GM12878 (cell line): ENCODE measurements around the gene IKZF5. TPM values are rescaled to one million over a fixed set of nuclear protein-coding genes. Genes with fewer than 3 reads are reported as not detected.

Source experiments
- ATAC-seq: fragments of 200-7000 bp; cut with Tn5 transposase; 3 replicates; pipeline ENCODE4 v1.9.1; 2020; ENCODE audit warnings: mild to moderate bottlenecking, moderate library complexity
- BruUV-seq: library from RNA; stranded (reverse); fragments of 400-500 nt; replicated peaks from 2 replicates; lab custom pipeline; 2021; lab: Mats Ljungman, UMichigan
- CTCF ChIA-PET: fragments of 300-600 bp; sonication (Branson Sonifier 250); formaldehyde crosslinking; extraction: SDS; loops from one replicate; lab custom pipeline; 2021; ENCODE audit warnings: inconsistent platforms; lab: Yijun Ruan, JAX
- POLR2A ChIA-PET: fragments of 350-600 bp; formaldehyde crosslinking; extraction: SDS; loops from one replicate; lab custom pipeline; 2021; ENCODE audit warnings: inconsistent platforms; lab: Charles Lee
- RAD21 ChIA-PET: fragments of 300-600 bp; sonication (Branson Sonifier 250); formaldehyde crosslinking; loops from one replicate; lab custom pipeline; 2023; ENCODE audit warnings: antibody characterized with exemption; ENCODE audit not compliant: unreplicated experiment; lab: Charles Lee
- SMC1A ChIA-PET: fragments of 300-600 bp; sonication (Branson Sonifier 250); formaldehyde crosslinking; loops from one replicate; lab custom pipeline; 2023; ENCODE audit not compliant: unreplicated experiment, uncharacterized antibody; lab: Charles Lee
- DNase-seq: peaks from one replicate; pipeline ENCODE4 v3.0.0-alpha.2; 2011; ENCODE audit warnings: low read depth, low spot score
- FAIRE-seq: peaks from 3 replicates; lab custom pipeline; 2011; peaks lifted over from hg19 to GRCh38; lab: Jason Lieb, UNC
- H2AFZ ChIP-seq: 2 replicates; pipeline ENCODE4 v1.6.0; 2011; ENCODE audit warnings: low read depth, low read length, control low read depth; ENCODE audit not compliant: control insufficient read depth
- H3K27ac ChIP-seq: 2 replicates; pipeline ENCODE4 v1.5.1; 2011; ENCODE audit warnings: control low read depth; ENCODE audit not compliant: control insufficient read depth, insufficient read depth
- H3K27me3 ChIP-seq, 2 experiments: replicated peaks in 1 of 2; 2 replicates each; pipeline versions ENCODE4 v1.6.0 to v1.6.1; 2011; ENCODE audit warnings: low read length in 1 of 2; ENCODE audit not compliant: control insufficient read depth in 2 of 2, insufficient read depth in 2 of 2
- H3K36me3 ChIP-seq, 2 experiments: 2 replicates each; pipeline ENCODE4 v1.5.1; 2011; ENCODE audit warnings: low read length in 1 of 2; ENCODE audit not compliant: control insufficient read depth in 2 of 2, insufficient read depth in 2 of 2
- H3K4me1 ChIP-seq: 2 replicates; pipeline ENCODE4 v1.6.1; 2011; ENCODE audit warnings: mild to moderate bottlenecking, low read length, moderate library complexity, mixed read lengths; ENCODE audit not compliant: control insufficient read depth, insufficient read depth
- H3K4me2 ChIP-seq: 2 replicates; pipeline ENCODE4 v1.6.0; 2011; ENCODE audit warnings: control low read depth; ENCODE audit not compliant: control insufficient read depth, insufficient read depth
- H3K4me3 ChIP-seq: fragments of 200-600 bp; sonication (generic); 2 replicates; pipeline ENCODE4 v1.5.1; 2016
- H3K79me2 ChIP-seq: 2 replicates; pipeline ENCODE4 v1.6.0; 2011; ENCODE audit warnings: low read length; ENCODE audit not compliant: control insufficient read depth, insufficient read depth
- H3K9ac ChIP-seq: 2 replicates; pipeline ENCODE4 v1.8.0; 2011; ENCODE audit warnings: low read length, control low read depth, mixed read lengths; ENCODE audit not compliant: control insufficient read depth, insufficient read depth
- H3K9me3 ChIP-seq: replicated peaks from 3 replicates; pipeline ENCODE4 v1.5.1; 2011; ENCODE audit warnings: mild to moderate bottlenecking, low read length; ENCODE audit not compliant: control insufficient read depth, insufficient read depth
- H4K20me1 ChIP-seq: 2 replicates; pipeline ENCODE4 v1.6.0; 2011; ENCODE audit not compliant: control insufficient read depth, insufficient read depth
- BCL11A ChIP-seq: IDR thresholded peaks from 2 replicates; pipeline ENCODE4 v1.6.1; 2011; ENCODE audit warnings: low read depth, low read length
- BHLHE40 ChIP-seq, 2 experiments: fragments of 450-650 bp in 1 of 2; IDR thresholded peaks; 2 replicates each; pipeline ENCODE4 v1.6.1; 2011 to 2017; ENCODE audit warnings: low read depth in 2 of 2, borderline replicate concordance in 1 of 2, improper control_type of control experiment in 1 of 2, low read length in 1 of 2, mild to moderate bottlenecking in 1 of 2
- CHD1 ChIP-seq: IDR thresholded peaks from 2 replicates; pipeline ENCODE4 v1.6.1; 2012; ENCODE audit warnings: low read depth, low read length, improper control_type of control experiment
- KAT2A ChIP-seq: conservative IDR thresholded peaks from 2 replicates; pipeline ENCODE4 v1.6.1; 2011; ENCODE audit warnings: low read depth, low read length; ENCODE audit not compliant: control insufficient read depth
- KLF5 ChIP-seq: fragments of 450-650 bp; IDR thresholded peaks from 2 replicates; pipeline ENCODE4 v1.6.1; 2014; ENCODE audit warnings: mild to moderate bottlenecking; ENCODE audit not compliant: partially characterized antibody
- MTA3 ChIP-seq: IDR thresholded peaks from 2 replicates; pipeline ENCODE4 v1.6.1; 2012; ENCODE audit warnings: low read length, inconsistent platforms, borderline replicate concordance
- WGBS: methylation state at CpG from one replicate; pipeline ENCODE4 v1.1.6; 2016; ENCODE audit warnings: low lambda C conversion rate; ENCODE audit not compliant: insufficient replicate concordance, insufficient coverage; ENCODE audit errors: missing lambda C conversion rate; 5-methylcytosine and 5-hydroxymethylcytosine counted together
- in situ Hi-C: fragments of 300-500 bp; cut with MboI; formaldehyde crosslinking; loops from 9 replicates; pipeline ENCODE4 v1.14.3; 2018; ENCODE audit warnings: mixed read lengths
- intact Hi-C: fragments of 100-400 bp; cut with micrococcal nuclease; formaldehyde crosslinking; loops from one replicate; pipeline ENCODE4 v1.14.2; 2022; ENCODE audit not compliant: unreplicated experiment
- polyA plus RNA-seq, 11 experiments: library from polyadenylated mRNA; depleted of rRNA in 4 of 11; unstranded in 6 of 11; stranded (reverse) in 5 of 11; fragments of >200 nt; fragmentation: Nextera tagmentation in 4 of 11; fragmentation: Illumina TruSeq in 1 of 11; extraction: Ambion mirVana in 4 of 11; extraction: Trizol in 1 of 11; gene quantifications; 1 replicate in 1 of 11; 2 replicates in 10 of 11; pipeline versions ENCODE4 v1.2.1 to v1.2.3, GENCODE V29; 2011 to 2016; ENCODE audit warnings: inconsistent platforms in 2 of 11, missing spikeins in 2 of 11, low read depth in 1 of 11
- total RNA-seq, 4 experiments: library from RNA; depleted of rRNA in 3 of 4; stranded (reverse); fragments of >200 nt in 3 of 4; fragmentation: Illumina TruSeq in 1 of 4; extraction: Trizol in 1 of 4; gene quantifications; 2 replicates each; pipeline versions ENCODE4 v1.2.1 to v1.2.3, GENCODE V29; 2013 to 2021
- TF ChIP-seq, protein P1 (sequence below): fragments of 150-350 bp; IDR thresholded peaks from 2 replicates; pipeline ENCODE4 v1.6.1; 2014; ENCODE audit warnings: mild to moderate bottlenecking, low read depth, low read length
- TF ChIP-seq, protein P2 (sequence below): fragments of 450-650 bp; formaldehyde crosslinking; IDR thresholded peaks from 2 replicates; pipeline ENCODE4 v1.4.0; 2020; ENCODE audit warnings: mild to moderate bottlenecking, moderate library complexity

Gene IKZF5
- total and polyA plus RNA-seq, 10 of the 15 experiments (the other 5 are each of a cell fraction or from before 2014, with no cell fraction given): 5.3 to 23.2 (median 11.8) TPM

DNA sequence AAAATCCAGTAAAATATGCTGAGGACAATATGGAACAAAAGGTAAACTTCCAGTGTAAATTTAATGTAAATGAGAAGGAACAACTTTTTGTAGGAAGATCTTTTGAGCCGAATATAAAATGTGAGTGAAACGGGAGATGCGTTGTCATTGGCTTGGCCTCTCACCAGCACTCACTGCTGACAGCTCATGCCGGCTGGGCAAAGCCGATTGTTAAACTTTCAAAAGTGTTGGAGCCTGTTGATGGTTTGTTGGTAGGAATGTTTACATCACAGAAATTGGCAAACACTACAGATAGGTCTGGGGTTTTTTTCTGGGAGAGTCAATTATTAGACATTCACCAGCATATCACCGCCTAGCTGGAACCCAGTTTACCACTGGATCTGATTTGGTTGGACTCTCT, 22.3 kb downstream of the IKZF5 start:
- Histone ChIP-seq H3K9me3 (no peaks in the 10 kb centered on the region), H4K20me1 (no peaks in the 10 kb centered on the region), H3K36me3 (0 out of 4 replicates have a peak, but pooled peaks cover 0 to 3% of the 10 kb centered on the region in 2 experiments), H3K4me1 (no peaks in the 10 kb centered on the region), H3K27ac (no peak overlapping the region), H3K4me2 (no peak overlapping the region), H2AFZ (no peak overlapping the region), H3K27me3 (no peaks in the 10 kb centered on the region), H3K4me3 (no peak overlapping the region), H3K9ac (no peak overlapping the region), H3K79me2 (no peaks in the 10 kb centered on the region)
- BruUV-seq: no TSS peak
- POLR2A ChIA-PET: no interaction called here
- FAIRE-seq (no peak), ATAC-seq (no peak), DNase-seq (no peak)
- TF ChIP-seq, protein P1, sequence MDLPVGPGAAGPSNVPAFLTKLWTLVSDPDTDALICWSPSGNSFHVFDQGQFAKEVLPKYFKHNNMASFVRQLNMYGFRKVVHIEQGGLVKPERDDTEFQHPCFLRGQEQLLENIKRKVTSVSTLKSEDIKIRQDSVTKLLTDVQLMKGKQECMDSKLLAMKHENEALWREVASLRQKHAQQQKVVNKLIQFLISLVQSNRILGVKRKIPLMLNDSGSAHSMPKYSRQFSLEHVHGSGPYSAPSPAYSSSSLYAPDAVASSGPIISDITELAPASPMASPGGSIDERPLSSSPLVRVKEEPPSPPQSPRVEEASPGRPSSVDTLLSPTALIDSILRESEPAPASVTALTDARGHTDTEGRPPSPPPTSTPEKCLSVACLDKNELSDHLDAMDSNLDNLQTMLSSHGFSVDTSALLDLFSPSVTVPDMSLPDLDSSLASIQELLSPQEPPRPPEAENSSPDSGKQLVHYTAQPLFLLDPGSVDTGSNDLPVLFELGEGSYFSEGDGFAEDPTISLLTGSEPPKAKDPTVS: no peak
- TF ChIP-seq KAT2A: no peak
- TF ChIP-seq BHLHE40 (IDR thresholded peaks at IDR 0.05; ENCODE audit: borderline replicate concordance in 1 of 2, low read depth in 2 of 2, low read length in 1 of 2): no peak
- no peak for TF ChIP-seq MTA3
- no peak for TF ChIP-seq CHD1
- no peak for TF ChIP-seq KLF5
- TF ChIP-seq, protein P2, sequence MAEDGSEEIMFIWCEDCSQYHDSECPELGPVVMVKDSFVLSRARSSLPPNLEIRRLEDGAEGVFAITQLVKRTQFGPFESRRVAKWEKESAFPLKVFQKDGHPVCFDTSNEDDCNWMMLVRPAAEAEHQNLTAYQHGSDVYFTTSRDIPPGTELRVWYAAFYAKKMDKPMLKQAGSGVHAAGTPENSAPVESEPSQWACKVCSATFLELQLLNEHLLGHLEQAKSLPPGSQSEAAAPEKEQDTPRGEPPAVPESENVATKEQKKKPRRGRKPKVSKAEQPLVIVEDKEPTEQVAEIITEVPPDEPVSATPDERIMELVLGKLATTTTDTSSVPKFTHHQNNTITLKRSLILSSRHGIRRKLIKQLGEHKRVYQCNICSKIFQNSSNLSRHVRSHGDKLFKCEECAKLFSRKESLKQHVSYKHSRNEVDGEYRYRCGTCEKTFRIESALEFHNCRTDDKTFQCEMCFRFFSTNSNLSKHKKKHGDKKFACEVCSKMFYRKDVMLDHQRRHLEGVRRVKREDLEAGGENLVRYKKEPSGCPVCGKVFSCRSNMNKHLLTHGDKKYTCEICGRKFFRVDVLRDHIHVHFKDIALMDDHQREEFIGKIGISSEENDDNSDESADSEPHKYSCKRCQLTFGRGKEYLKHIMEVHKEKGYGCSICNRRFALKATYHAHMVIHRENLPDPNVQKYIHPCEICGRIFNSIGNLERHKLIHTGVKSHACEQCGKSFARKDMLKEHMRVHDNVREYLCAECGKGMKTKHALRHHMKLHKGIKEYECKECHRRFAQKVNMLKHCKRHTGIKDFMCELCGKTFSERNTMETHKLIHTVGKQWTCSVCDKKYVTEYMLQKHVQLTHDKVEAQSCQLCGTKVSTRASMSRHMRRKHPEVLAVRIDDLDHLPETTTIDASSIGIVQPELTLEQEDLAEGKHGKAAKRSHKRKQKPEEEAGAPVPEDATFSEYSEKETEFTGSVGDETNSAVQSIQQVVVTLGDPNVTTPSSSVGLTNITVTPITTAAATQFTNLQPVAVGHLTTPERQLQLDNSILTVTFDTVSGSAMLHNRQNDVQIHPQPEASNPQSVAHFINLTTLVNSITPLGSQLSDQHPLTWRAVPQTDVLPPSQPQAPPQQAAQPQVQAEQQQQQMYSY (CRISPR knock-in tag): no peak
- TF ChIP-seq BCL11A: no peak
- WGBS: 98% methylated on average over 6 of the region's 6 CpGs
- RAD21 ChIA-PET: no interaction called here
- in situ Hi-C loops: no loop called here
- intact Hi-C loops: no loop called here
- SMC1A ChIA-PET: no interaction called here
- CTCF ChIA-PET: interaction anchor here (1.7 kb wide), 1 partner anchor 21 kb away, joined by 5 read pairs; no protein-coding TSS in a partner anchor
